ENCODE measurements around the gene UMODL1.

DNA sequence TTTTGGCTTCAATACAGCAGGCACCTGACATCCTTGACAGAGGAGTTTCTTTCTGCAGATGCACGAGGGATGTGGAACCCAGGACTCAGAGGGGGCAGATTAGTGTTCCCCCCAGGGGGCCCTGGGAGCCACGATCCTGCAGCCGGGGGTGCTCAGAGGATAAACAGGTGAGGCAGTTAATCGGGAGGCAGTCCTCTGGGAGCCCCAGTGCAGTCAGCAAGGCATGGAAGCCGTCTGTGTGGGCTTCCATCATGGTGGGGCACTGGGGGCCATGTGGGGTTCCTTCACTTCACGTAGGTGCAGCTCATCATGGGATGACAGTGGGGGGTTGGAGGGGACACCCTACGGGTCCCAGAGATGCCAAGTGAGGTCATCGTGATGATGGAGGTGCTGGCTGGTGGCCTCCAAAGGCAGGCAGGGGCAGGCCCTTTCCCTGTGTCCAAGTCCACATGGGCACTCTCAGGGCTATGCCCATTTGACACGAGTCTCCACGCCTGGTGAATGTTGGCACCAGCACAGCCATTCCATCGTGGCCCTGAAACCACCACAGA is 88.5 kb downstream of the UMODL1 start:
- TF ChIP-seq GATA3 (IDR thresholded peaks at IDR 0.05; ENCODE audit: low read depth, low read length) = no peak
- TF ChIP-seq GATA2 (IDR thresholded peaks at IDR 0.05; ENCODE audit: low read depth, low read length) = no peak

All from SH-SY5Y (cell line).